GM10248 (cell line): ENCODE results near the gene KRT39.
A peak's percentile ranks its signal among the peaks of the same experiment; 100 is the strongest.
"Not testable (repeated sequence)": the region's sequence is repeated elsewhere in the genome, so short reads cannot be mapped to it uniquely, and the experiment has no call there.

ENCODE experiments used
- CTCF ChIA-PET: fragments of 300-600 bp; sonication (Branson Sonifier 250); formaldehyde crosslinking; extraction: SDS; loops from one replicate; lab custom pipeline; 2021; ENCODE audit warnings: antibody characterized with exemption; lab: Yijun Ruan, JAX
- POLR2A ChIA-PET: fragments of 350-650 bp; sonication (Branson Sonifier 250); formaldehyde crosslinking; extraction: SDS; loops from one replicate; lab custom pipeline; 2020; ENCODE audit warnings: antibody characterized with exemption; lab: Yijun Ruan, JAX
- DNase-seq: peaks from one replicate; pipeline ENCODE4 v3.0.0; 2012; ENCODE audit errors: extremely low spot score
- TF ChIP-seq, protein P1 (sequence below): IDR thresholded peaks from 2 replicates; pipeline ENCODE4 v1.5.1; 2012; ENCODE audit warnings: mild to moderate bottlenecking, low read depth; ENCODE audit errors: extremely low read depth, missing control alignments, control extremely low read depth

KRT39 gene

DNA sequence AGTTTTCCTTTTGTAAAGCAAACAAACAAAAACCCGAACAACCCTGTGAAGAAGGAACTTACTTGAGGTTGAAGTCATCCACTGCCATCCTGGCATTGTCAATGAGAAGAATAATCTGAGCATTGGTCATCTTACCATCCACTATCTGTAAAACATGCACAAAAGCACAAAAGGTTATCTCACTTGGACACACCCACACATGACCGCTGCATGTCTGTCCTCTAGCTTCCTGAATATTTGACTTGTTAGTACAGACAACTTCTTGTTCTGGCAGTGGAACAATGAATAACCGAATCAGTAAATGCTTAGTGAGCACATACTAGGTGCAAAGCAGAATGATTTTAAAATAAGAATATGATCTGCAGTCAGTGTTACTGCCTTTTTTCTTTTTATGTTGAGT is 35.4 kb downstream of the KRT39 start:
- TF ChIP-seq, protein P1, sequence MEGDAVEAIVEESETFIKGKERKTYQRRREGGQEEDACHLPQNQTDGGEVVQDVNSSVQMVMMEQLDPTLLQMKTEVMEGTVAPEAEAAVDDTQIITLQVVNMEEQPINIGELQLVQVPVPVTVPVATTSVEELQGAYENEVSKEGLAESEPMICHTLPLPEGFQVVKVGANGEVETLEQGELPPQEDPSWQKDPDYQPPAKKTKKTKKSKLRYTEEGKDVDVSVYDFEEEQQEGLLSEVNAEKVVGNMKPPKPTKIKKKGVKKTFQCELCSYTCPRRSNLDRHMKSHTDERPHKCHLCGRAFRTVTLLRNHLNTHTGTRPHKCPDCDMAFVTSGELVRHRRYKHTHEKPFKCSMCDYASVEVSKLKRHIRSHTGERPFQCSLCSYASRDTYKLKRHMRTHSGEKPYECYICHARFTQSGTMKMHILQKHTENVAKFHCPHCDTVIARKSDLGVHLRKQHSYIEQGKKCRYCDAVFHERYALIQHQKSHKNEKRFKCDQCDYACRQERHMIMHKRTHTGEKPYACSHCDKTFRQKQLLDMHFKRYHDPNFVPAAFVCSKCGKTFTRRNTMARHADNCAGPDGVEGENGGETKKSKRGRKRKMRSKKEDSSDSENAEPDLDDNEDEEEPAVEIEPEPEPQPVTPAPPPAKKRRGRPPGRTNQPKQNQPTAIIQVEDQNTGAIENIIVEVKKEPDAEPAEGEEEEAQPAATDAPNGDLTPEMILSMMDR, result no peak
- POLR2A ChIA-PET, result no interaction called here
- CTCF ChIA-PET, result interaction anchor here (1.1 to 1.3 kb wide), 2 partner anchors 10 to 16 kb away, joined by 3 to 6 read pairs; no protein-coding TSS in a partner anchor
- no peak for DNase-seq

DNA sequence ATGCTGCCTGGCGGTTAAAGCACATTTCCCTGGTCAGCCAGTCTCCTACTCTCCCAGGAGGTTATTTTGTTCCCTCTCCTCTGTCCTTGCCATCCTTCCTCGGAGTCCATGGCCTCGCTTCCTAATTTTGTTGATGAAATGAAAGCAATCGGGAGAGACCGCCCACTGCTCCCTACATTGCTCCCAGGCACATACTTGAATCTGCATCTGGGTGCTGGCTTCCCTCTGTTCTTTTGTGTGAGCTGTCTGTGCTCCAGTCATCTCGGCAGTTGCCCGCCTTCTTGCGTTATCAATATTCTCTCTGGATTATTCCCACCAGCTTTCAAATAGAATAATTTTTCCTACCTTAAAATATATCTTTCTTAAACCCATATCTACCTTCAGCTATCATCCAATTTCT is 40.4 kb downstream of the KRT39 start:
- TF ChIP-seq, protein P1, result no peak
- POLR2A ChIA-PET, result no interaction called here
- no peak for DNase-seq
- CTCF ChIA-PET, result no interaction called here

DNA sequence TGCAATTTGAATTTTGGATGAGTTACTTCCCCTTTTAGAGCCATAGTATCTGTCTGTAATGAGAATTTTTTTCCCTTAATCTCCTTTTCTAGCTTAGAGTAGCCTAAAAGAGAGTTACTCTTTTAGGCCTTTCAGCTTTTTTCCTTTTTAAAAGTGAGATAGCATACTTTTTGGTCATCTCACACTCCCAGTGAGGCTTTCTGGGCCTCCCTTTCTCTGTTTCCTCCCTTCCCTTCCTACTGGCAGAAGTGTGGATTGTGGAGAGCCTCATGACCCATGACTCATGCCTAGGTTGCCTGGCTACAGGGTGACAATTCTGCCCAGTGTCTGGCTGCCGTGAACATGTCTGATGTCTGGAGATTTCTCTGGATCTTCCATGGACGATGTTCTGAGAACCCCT is 44.5 kb downstream of the KRT39 start:
- ChIA-PET CTCF (no interaction called here), POLR2A (no interaction called here)
- DNase-seq, result no peak
- TF ChIP-seq, protein P1, result no peak

DNA sequence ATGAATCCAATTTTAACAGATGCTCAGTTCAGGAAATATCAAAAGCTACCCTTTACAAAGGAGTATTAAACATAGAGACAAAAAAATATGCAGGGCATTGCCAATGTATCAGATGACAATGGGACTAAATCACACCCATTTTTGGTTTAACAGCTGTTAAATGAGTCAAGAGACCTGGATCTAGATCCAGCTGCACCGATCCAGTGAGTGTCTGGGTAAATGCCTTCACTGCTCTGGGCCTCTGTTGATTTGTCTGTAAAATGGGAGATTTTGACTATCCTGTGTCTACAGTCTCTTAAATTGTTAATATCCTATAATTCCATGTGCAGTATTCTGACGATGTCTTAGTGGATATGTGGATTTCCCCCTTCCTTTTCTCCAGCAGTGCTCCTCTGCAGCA is 45.7 kb downstream of the KRT39 start:
- ChIA-PET CTCF (no interaction called here), POLR2A (no interaction called here)
- no peak for DNase-seq
- TF ChIP-seq, protein P1, result no peak

DNA sequence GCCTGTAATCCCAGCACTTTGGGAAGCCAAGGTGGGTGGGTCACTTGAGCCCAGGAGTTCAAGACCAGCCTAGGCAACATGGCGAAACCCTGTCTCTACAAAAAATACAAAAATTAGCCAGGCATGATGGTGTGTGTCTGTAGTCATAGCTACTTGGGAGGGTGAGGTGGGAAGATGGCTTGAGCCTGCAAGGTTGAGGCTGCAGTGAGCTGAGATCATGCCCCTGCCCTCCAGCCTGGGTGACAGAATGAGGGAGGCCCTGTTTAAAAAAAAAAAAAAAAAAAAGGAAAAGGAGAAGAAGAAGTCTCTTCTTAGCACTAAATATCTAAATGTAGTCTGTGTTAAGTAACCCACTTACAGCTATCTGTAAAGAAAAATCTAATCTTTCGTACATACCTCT is 49.6 kb downstream of the KRT39 start:
- DNase-seq, result not testable (repeated sequence)
- ChIA-PET POLR2A (interaction anchor here (0.6 kb wide), 1 partner anchor 8 kb away, joined by 4 read pairs; no protein-coding TSS in a partner anchor), CTCF (interaction anchor here (1.2 to 2.2 kb wide), 4 partner anchors 357 to 745 kb away, joined by 3 to 8 read pairs (median 4); no protein-coding TSS in a partner anchor)

DNA sequence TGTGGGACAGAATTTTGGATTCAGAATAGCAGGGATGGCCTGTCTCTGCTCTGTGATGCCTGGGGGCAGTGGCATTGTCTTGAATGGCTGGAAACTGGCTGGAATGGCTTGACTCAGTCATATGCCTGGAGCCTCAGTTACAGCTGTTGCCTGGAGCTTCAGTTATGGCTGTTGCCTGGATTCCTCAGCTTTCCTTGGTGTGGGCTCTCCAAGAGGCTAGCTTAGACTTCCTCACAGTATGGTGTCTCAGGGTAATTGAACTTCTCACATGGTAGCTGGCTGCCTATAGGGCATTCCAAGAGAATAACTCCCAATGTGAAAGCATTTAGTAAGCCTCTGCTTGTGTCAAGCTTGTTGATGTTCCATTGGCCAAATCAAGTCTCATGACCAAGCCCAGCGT is 50.4 kb downstream of the KRT39 start:
- no peak for DNase-seq
- TF ChIP-seq, protein P1, result no peak
- CTCF ChIA-PET, result interaction anchor here (0.6 to 3.5 kb wide), 11 partner anchors 10 to 749 kb away, joined by 3 to 9 read pairs (median 5); no protein-coding TSS in a partner anchor
- POLR2A ChIA-PET, result interaction anchor here (0.6 to 1.2 kb wide), 2 partner anchors 8 to 300 kb away, joined by 3 to 4 read pairs; no protein-coding TSS in a partner anchor

DNA sequence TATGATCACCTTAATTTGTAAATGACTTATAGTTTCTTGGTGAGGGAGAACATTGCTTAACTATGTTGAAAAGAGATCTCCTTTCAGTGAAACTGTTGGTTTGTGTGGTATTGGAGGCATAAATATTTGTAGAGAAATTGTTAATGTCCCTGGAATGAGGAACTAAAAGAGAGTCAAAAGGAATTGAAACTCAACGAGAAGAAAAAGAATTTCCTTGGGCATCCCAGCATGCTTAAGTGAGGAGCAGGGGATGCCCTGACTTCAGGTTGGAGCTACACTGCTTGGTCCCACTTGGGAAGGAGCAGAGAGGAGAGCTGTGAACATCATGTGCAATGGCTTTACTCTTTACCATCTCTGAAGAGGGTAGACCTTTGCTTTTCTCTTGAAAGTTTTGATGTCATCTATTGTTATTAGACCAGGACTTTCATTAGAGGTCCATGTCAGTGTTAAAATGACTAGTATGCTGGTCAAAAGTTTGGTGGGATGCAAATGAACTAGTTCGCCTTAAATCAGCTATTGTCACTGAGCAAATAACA is 51.0 kb downstream of the KRT39 start:
- ChIA-PET POLR2A (interaction anchor here (1.2 kb wide), 1 partner anchor 300 kb away, joined by 3 read pairs; no protein-coding TSS in a partner anchor), CTCF (interaction anchor here (0.6 to 3.5 kb wide), 11 partner anchors 9 to 750 kb away, joined by 3 to 9 read pairs (median 5); no protein-coding TSS in a partner anchor)
- DNase-seq, result peak; percentile 41
- TF ChIP-seq, protein P1, result no peak
